Measurements from ENCODE around the gene C19orf25.
A peak's percentile ranks its signal among the peaks of the same experiment; 100 is the strongest.

The C19orf25 gene

GRCh38 chr19:1465191-1466016 lies 13.6 kb downstream of the C19orf25 start:
- DNase-seq: peak; percentile 39

GRCh38 chr19:1461862-1462261 lies 17.2 kb downstream of the C19orf25 start:
- no peak for DNase-seq

GRCh38 chr19:1460033-1460995 lies 18.7 kb downstream of the C19orf25 start:
- no peak for DNase-seq

GRCh38 chr19:1459479-1459878 lies 19.5 kb downstream of the C19orf25 start:
- no peak for DNase-seq

GRCh38 chr19:1457892-1458291 lies 21.1 kb downstream of the C19orf25 start:
- DNase-seq: no peak

- no peak for DNase-seq
These were observed 21.8 kb downstream of the C19orf25 start for GRCh38 chr19:1457031-1457739.

- DNase-seq: no peak
These were observed 22.7 kb downstream of the C19orf25 start for GRCh38 chr19:1456121-1456900.

- DNase-seq: no peak
These were observed 23.5 kb downstream of the C19orf25 start for GRCh38 chr19:1455336-1456120.

GRCh38 chr19:1455002-1455335 lies 24.0 kb downstream of the C19orf25 start:
- no peak for DNase-seq

GRCh38 chr19:1453525-1454364 lies 25.3 kb downstream of the C19orf25 start:
- no peak for DNase-seq

- no peak for DNase-seq
These were observed 26.1 kb downstream of the C19orf25 start for GRCh38 chr19:1452802-1453524.

GRCh38 chr19:1451916-1452801 lies 26.9 kb downstream of the C19orf25 start:
- no peak for DNase-seq

GRCh38 chr19:1450735-1451731 lies 28.0 kb downstream of the C19orf25 start:
- no peak for DNase-seq

GRCh38 chr19:1449467-1450442 lies 29.3 kb downstream of the C19orf25 start, which contains the start of gene APC2:
Gene APC2 (plus strand): TSS chr19:1450121. CDS start chr19:1453002, 2,881 bp downstream.
- peak; percentile 73 for DNase-seq

GRCh38 chr19:1447944-1448343 lies 31.1 kb downstream of the C19orf25 start:
- DNase-seq: no peak

GRCh38 chr19:1447504-1447903 lies 31.5 kb downstream of the C19orf25 start:
- DNase-seq: no peak

Data from fibroblast of skin of abdomen (primary cell).